Fibroblast of lung (primary cell): Measurements from ENCODE around the gene CDC14B.

Experiments
- CTCF ChIP-seq, 2 donors: IDR thresholded peaks in 1 of 2; conservative IDR thresholded peaks in 1 of 2; 1 replicate in 1 of 2; 2 replicates in 1 of 2; pipeline ENCODE4 v1.5.1; 2011 to 2012; ENCODE audit warnings: low read length in 2 of 2, control low read depth in 1 of 2, inconsistent platforms in 1 of 2, low read depth in 1 of 2, mild to moderate bottlenecking in 1 of 2
- EZH2 ChIP-seq: IDR thresholded peaks from 2 replicates; pipeline ENCODE4 v1.5.1; 2012; ENCODE audit warnings: low read length, control low read depth, mild to moderate bottlenecking; ENCODE audit errors: missing control alignments

GRCh38 chr9:96482476-96482875 is 137.2 kb downstream of the CDC14B start:
- TF ChIP-seq CTCF (conservative IDR thresholded peaks at IDR 0.05 in 1 of 2, IDR thresholded peaks at IDR 0.05 in 1 of 2; ENCODE audit: low read depth in 1 of 2, low read length in 2 of 2) (no peak), EZH2 (no peak)
